Stimulated activated CD4-positive, alpha-beta T cell treated with anti-CD3 and anti-CD28 coated beads, Interleukin-4, amount 100 ng/mL, for 4 hours (primary cell): ENCODE data around the gene ATN1.

Experiments used
- DNase-seq, 2 experiments: peaks; one replicate each; pipeline ENCODE4 v3.0.0-alpha.2; 2020

ATN1 gene

DNA sequence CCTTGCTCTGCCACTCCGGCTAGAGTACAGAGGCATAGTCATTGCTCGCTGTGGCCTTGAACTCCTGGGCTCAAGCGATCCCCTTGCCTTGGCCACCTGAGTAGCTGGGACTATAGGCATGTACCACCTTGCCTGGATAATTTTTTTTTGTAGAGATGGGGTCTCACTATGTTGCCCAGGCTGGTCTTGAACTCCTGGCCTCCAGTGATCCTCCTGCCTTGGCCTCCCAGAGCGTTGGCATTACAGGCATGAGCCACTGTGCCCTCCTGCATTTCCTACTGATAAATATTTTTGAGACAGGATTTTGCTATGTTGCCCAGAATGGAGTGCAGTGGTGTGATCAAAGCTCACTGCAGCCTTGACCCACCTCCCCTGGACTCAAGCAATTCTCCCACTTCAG lies 52.3 kb downstream of the ATN1 start:
- no peak for DNase-seq

DNA sequence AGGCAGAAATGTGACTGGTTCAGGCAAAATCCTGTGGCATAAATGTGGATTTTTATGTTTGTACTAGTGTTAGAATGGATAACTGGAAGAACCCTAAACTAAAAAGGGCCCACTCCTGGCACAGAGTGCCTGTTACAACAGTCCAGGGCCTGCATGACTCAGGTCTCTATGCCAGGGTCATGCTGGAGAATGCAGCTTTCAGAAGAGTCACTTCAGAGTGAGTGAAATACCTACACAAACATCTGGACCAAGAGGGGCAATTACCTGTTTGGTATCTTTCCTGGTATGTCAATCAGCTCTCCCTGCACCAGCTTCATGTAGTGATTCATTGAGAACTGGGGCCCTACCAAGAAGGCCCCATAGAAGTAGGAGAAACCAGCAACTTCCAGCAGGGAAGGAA lies 53.0 kb downstream of the ATN1 start:
- DNase-seq: no peak

DNA sequence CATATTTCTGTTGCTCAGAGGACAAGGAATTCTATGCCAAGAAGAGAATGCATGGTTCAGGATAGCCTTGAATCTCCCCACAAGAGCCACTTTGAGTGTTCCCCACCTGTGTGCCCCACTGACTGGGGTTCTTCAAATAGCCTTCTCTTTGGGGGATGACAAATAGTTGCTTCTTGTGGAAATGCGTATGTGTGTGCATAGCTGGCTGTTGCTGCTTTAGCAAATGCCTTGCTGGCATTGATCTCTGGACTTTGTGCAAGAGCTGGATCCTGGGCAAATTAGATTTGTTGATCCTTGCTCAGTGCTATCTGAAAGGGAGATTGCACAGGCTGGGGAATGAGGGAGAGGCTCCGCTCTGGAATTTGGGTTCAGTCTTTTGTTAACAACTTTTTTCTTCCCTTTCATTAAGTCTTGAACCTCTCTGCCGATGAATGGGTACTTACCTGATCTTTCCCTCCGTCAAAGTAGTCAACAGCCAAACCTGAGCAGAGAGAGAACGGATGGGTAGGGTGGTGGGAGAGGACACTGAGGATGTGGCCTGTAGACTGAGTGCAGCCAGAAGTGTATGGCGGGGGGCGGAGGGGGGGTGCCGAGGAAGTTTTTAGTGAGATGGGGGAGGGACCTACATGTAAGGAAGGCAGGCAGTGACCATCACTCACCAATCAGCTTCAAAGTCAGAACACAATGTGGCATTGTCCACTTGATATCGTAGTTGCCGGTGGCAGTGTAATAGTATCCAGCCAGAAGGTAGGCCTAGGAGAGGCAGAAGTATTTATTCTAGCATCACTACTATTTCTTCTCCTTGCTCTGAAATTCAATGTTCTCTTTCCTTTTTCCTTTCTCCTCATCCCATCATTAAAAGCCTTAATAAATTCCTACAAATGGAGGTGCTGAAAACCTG lies 53.6 kb downstream of the ATN1 start:
- no peak for DNase-seq

DNA sequence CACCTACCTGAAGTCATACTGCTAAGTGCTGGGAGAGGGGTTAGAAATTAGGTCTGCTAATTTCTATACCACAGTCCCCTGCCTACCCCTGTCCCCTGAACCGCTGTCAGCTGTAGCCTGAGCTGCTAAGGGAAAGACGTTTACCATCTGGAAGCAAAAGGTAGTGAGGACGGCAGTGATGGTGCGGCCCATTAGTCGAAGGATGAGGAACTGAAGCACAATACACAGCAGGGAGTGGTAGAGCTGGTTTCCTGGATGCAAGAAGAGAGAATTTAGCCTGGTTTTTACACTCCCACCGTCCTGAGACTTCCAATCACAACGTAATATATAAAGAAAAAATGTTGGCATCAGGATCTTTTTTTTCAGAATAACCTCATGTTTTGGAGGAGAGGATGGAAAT lies 54.8 kb downstream of the ATN1 start:
- DNase-seq: no peak

DNA sequence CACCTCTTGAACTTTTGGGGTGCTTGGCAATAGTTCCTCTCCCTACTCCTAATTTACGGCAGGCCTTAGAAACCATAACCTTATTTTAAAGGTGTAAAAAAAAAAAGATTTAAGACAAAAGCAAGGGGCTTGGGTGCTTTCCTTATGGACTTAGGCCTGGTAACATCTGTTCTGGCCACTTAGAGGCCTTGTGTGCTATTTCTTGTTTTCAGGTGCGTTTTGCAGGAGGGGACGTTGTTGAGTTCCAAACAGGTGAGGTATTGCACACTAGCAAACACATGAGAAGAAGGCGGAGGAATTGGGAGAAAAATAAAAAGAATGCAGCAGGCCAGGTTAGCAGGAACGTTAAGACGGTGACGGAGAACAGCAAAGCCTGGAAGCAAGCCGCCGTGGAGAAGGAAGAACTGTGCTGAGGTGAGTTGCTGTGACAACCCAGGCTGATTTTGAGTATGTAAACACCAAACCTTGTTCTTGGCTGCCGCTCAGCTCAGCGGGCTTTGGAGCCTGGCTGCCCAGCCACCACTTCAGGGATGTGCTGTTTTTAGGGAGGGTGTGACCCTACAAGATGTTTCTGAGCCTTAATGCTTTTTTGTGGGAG lies 60.3 kb downstream of the ATN1 start:
- no peak for DNase-seq
